D721Med (cell line): ENCODE results near the gene LHX3.
A peak's percentile ranks its signal among the peaks of the same experiment; 100 is the strongest.

Source experiments
- DNase-seq: peaks from one replicate; pipeline ENCODE4 v3.0.0; 2011; ENCODE audit warnings: low spot score; ENCODE audit not compliant: insufficient read length
- FAIRE-seq: peaks from 2 replicates; lab custom pipeline; 2011; peaks lifted over from hg19 to GRCh38; lab: Jason Lieb, UNC
- CTCF ChIP-seq: IDR thresholded peaks from 2 replicates; pipeline ENCODE4 v1.5.1; 2012; ENCODE audit warnings: mild to moderate bottlenecking, control low read depth; ENCODE audit not compliant: insufficient read depth; ENCODE audit errors: missing control alignments

Gene LHX3

GRCh38 chr9:136149853-136150252 is 55.1 kb downstream of the LHX3 start:
- FAIRE-seq (no peak), DNase-seq (no peak)
- no peak for TF ChIP-seq CTCF

- no peak for FAIRE-seq
- no peak for DNase-seq
- TF ChIP-seq CTCF: no peak
Measured at GRCh38 chr9:136149337-136149736, 55.6 kb downstream of the LHX3 start.

- no peak for FAIRE-seq
- no peak for DNase-seq
- TF ChIP-seq CTCF: no peak
Measured at GRCh38 chr9:136148766-136149165, 56.2 kb downstream of the LHX3 start.

- FAIRE-seq (no peak), DNase-seq (peak; percentile 34)
- TF ChIP-seq CTCF: no peak
Measured at GRCh38 chr9:136147890-136148714, 56.8 kb downstream of the LHX3 start.

- peak; percentile 70 for DNase-seq
- no peak for TF ChIP-seq CTCF
- FAIRE-seq: no peak
Measured at GRCh38 chr9:136147038-136147889, 57.7 kb downstream of the LHX3 start.
